Smooth muscle cell (in vitro differentiated cells): Measurements from ENCODE around the gene CTDSPL2. TPM values are rescaled to one million over a fixed set of nuclear protein-coding genes. Genes with fewer than 3 reads are reported as not detected.

Experiments
- DNase-seq: peaks from one replicate; lab custom pipeline; 2025; ENCODE audit not compliant: unreplicated experiment; lab: John Stamatoyannopoulos, UW
- H2AFZ ChIP-seq: fragments of 200-600 bp; sonication (generic); 2 replicates; pipeline ENCODE4 v1.6.0; 2016; ENCODE audit warnings: antibody characterized with exemption, low read depth, mild to moderate bottlenecking
- H3F3A ChIP-seq: fragments of 200-600 bp; sonication (generic); 2 replicates; pipeline ENCODE4 v1.6.0; 2017; ENCODE audit warnings: antibody characterized with exemption, low read depth
- H3K27ac ChIP-seq: fragments of 200-600 bp; sonication (generic); 2 replicates; pipeline ENCODE4 v1.5.1; 2016; ENCODE audit warnings: low read depth, mild to moderate bottlenecking
- H3K27me3 ChIP-seq: fragments of 200-600 bp; sonication (generic); 2 replicates; pipeline ENCODE4 v1.6.1; 2016; ENCODE audit warnings: low read depth, mild to moderate bottlenecking
- H3K36me3 ChIP-seq: fragments of 200-600 bp; sonication (generic); 2 replicates; pipeline ENCODE4 v1.5.1; 2016; ENCODE audit warnings: low read depth
- H3K4me1 ChIP-seq: fragments of 200-600 bp; sonication (generic); 2 replicates; pipeline ENCODE4 v1.5.1; 2016; ENCODE audit warnings: low read depth
- H3K4me2 ChIP-seq: fragments of 200-600 bp; sonication (generic); 2 replicates; pipeline ENCODE4 v1.6.0; 2016; ENCODE audit warnings: mild to moderate bottlenecking
- H3K4me3 ChIP-seq: fragments of 200-600 bp; sonication (generic); 2 replicates; pipeline ENCODE4 v1.5.1; 2016; ENCODE audit warnings: mild to moderate bottlenecking
- H3K79me2 ChIP-seq: fragments of 200-600 bp; sonication (generic); 2 replicates; pipeline ENCODE4 v1.6.0; 2016; ENCODE audit warnings: low read depth, mild to moderate bottlenecking
- H3K9ac ChIP-seq: fragments of 200-600 bp; sonication (generic); 2 replicates; pipeline ENCODE4 v1.6.0; 2016; ENCODE audit warnings: low read depth
- H3K9me3 ChIP-seq: fragments of 200-600 bp; sonication (generic); replicated peaks from 2 replicates; pipeline ENCODE4 v1.5.1; 2016; ENCODE audit warnings: low read depth
- H4K20me1 ChIP-seq: fragments of 200-600 bp; sonication (generic); 2 replicates; pipeline ENCODE4 v1.6.0; 2016; ENCODE audit warnings: low read depth
- WGBS: methylation state at CpG from one replicate; pipeline ENCODE4 v1.1.7; 2016; ENCODE audit warnings: low lambda C conversion rate; 5-methylcytosine and 5-hydroxymethylcytosine counted together
- polyA plus RNA-seq: library from polyadenylated mRNA; unstranded; fragments of >200 nt; fragmentation: Nextera tagmentation; extraction: Ambion mirVana; gene quantifications from 2 replicates; pipeline ENCODE4 v1.2.1, GENCODE V29; 2016
- total RNA-seq: library from RNA; depleted of rRNA; stranded (reverse); fragments of >200 nt; gene quantifications from 2 replicates; pipeline ENCODE4 v1.2.3, GENCODE V29; 2014
- TF ChIP-seq, protein P1 (sequence below): fragments of 200-600 bp; sonication (generic); IDR thresholded peaks from 2 replicates; pipeline ENCODE4 v1.5.1; 2017; ENCODE audit warnings: borderline replicate concordance, mild to moderate bottlenecking, antibody characterized with exemption; ENCODE audit not compliant: insufficient read depth, poor library complexity, severe bottlenecking

CTDSPL2 gene
- total and polyA plus RNA-seq, 2 experiments from 2014 or later, result 15.6 to 83.9 TPM

GRCh38 chr15:44468709-44469385 lies 41.4 kb downstream of the CTDSPL2 start:
- no peak overlapping the region for H2AFZ ChIP-seq
- no peak overlapping the region for H3K4me2 ChIP-seq
- peaks cover 10% of the 10 kb centered on the region for H4K20me1 ChIP-seq
- no peak overlapping the region for H3K4me3 ChIP-seq
- no peaks in the 10 kb centered on the region for H3F3A ChIP-seq
- peaks cover 65% of the 10 kb centered on the region for H3K79me2 ChIP-seq
- H3K9me3 ChIP-seq, result no peaks in the 10 kb centered on the region
- H3K36me3 ChIP-seq, result no peaks in the 10 kb centered on the region
- H3K9ac ChIP-seq, result no peak overlapping the region
- peak overlapping the region; percentile 55 for H3K27ac ChIP-seq
- no peaks in the 10 kb centered on the region for H3K4me1 ChIP-seq
- H3K27me3 ChIP-seq, result no peaks in the 10 kb centered on the region
- TF ChIP-seq, protein P1, sequence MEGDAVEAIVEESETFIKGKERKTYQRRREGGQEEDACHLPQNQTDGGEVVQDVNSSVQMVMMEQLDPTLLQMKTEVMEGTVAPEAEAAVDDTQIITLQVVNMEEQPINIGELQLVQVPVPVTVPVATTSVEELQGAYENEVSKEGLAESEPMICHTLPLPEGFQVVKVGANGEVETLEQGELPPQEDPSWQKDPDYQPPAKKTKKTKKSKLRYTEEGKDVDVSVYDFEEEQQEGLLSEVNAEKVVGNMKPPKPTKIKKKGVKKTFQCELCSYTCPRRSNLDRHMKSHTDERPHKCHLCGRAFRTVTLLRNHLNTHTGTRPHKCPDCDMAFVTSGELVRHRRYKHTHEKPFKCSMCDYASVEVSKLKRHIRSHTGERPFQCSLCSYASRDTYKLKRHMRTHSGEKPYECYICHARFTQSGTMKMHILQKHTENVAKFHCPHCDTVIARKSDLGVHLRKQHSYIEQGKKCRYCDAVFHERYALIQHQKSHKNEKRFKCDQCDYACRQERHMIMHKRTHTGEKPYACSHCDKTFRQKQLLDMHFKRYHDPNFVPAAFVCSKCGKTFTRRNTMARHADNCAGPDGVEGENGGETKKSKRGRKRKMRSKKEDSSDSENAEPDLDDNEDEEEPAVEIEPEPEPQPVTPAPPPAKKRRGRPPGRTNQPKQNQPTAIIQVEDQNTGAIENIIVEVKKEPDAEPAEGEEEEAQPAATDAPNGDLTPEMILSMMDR, result no peak
- WGBS, result 82% methylated on average over 3 of the region's 3 CpGs
- no peak for DNase-seq

- no peak overlapping the region for H3K4me3 ChIP-seq
- no peaks in the 10 kb centered on the region for H3K9me3 ChIP-seq
- H3K27me3 ChIP-seq, result no peaks in the 10 kb centered on the region
- no peak overlapping the region for H3K27ac ChIP-seq
- no peak overlapping the region for H2AFZ ChIP-seq
- no peaks in the 10 kb centered on the region for H3K4me1 ChIP-seq
- WGBS, result 90% methylated on average over 2 of the region's 2 CpGs
- H4K20me1 ChIP-seq, result peaks cover 17% of the 10 kb centered on the region
- H3K79me2 ChIP-seq, result peaks cover 68% of the 10 kb centered on the region
- no peak for DNase-seq
- no peaks in the 10 kb centered on the region for H3F3A ChIP-seq
- TF ChIP-seq, protein P1, result no peak
- no peak overlapping the region for H3K9ac ChIP-seq
- no peak overlapping the region for H3K4me2 ChIP-seq
- H3K36me3 ChIP-seq, result no peaks in the 10 kb centered on the region
Measured at GRCh38 chr15:44471885-44472455, 44.5 kb downstream of the CTDSPL2 start.

GRCh38 chr15:44479343-44479742 lies 51.9 kb downstream of the CTDSPL2 start:
- Histone ChIP-seq H3K4me2 (no peak overlapping the region), H3K4me1 (no peaks in the 10 kb centered on the region), H3K79me2 (peaks cover 54% of the 10 kb centered on the region), H3K9ac (no peak overlapping the region), H2AFZ (no peak overlapping the region), H3K4me3 (no peak overlapping the region), H3K9me3 (no peaks in the 10 kb centered on the region), H3K27me3 (no peaks in the 10 kb centered on the region), H3K27ac (no peak overlapping the region), H3F3A (no peaks in the 10 kb centered on the region), H3K36me3 (no peaks in the 10 kb centered on the region), H4K20me1 (peaks cover 43% of the 10 kb centered on the region)
- TF ChIP-seq, protein P1, result no peak
- no peak for DNase-seq
- 98% methylated on average over 2 of the region's 2 CpGs for WGBS

GRCh38 chr15:44482090-44482489 lies 54.7 kb downstream of the CTDSPL2 start:
- WGBS, result 91% methylated on average over 2 of the region's 2 CpGs
- no peaks in the 10 kb centered on the region for H3K9me3 ChIP-seq
- H3K79me2 ChIP-seq, result peaks cover 35% of the 10 kb centered on the region

More at GRCh38 chr15:44482090-44482489, 54.7 kb downstream of the CTDSPL2 start:
- no peak overlapping the region for H2AFZ ChIP-seq
- TF ChIP-seq, protein P1, result no peak
- H3K9ac ChIP-seq, result no peak overlapping the region
- H3K4me1 ChIP-seq, result no peaks in the 10 kb centered on the region
- H3F3A ChIP-seq, result no peaks in the 10 kb centered on the region
- no peak overlapping the region for H3K27ac ChIP-seq
- no peak overlapping the region for H3K4me2 ChIP-seq
- no peak overlapping the region for H3K4me3 ChIP-seq
- H3K27me3 ChIP-seq, result no peaks in the 10 kb centered on the region
- no peak for DNase-seq
- peaks cover 2% of the 10 kb centered on the region for H3K36me3 ChIP-seq
- peaks cover 34% of the 10 kb centered on the region for H4K20me1 ChIP-seq
